H9 (cell line): Measurements from ENCODE around the gene ABCC4. TPM values are rescaled to one million over a fixed set of nuclear protein-coding genes. Genes with fewer than 3 reads are reported as not detected.

Experiments used
- DNase-seq: peaks from one replicate; pipeline ENCODE4 v3.0.0-alpha.2; 2017
- H2AFZ ChIP-seq: one replicate; pipeline ENCODE4 v1.6.1; 2013; ENCODE audit warnings: mild to moderate bottlenecking, low read length, control low read depth, moderate library complexity
- H2AK5ac ChIP-seq: 2 replicates; pipeline ENCODE4 v1.6.1; 2013; ENCODE audit warnings: low read length, control low read depth, mixed read lengths; ENCODE audit not compliant: insufficient read length
- H2BK120ac ChIP-seq: one replicate; pipeline ENCODE4 v1.6.1; 2013; ENCODE audit warnings: low read depth, mild to moderate bottlenecking, low read length, control low read depth, inconsistent platforms; ENCODE audit not compliant: poor library complexity, severe bottlenecking
- H2BK12ac ChIP-seq: 2 replicates; pipeline ENCODE4 v1.6.1; 2013; ENCODE audit warnings: low read length, control low read depth, mixed read lengths, low read depth; ENCODE audit not compliant: insufficient read length
- H2BK15ac ChIP-seq: 2 replicates; pipeline ENCODE4 v1.6.1; 2013; ENCODE audit warnings: low read depth, low read length, control low read depth
- H2BK20ac ChIP-seq: one replicate; pipeline ENCODE4 v1.6.1; 2013; ENCODE audit warnings: low read depth, mild to moderate bottlenecking, low read length, control low read depth, inconsistent platforms; ENCODE audit not compliant: poor library complexity, severe bottlenecking
- H2BK5ac ChIP-seq: 2 replicates; pipeline ENCODE4 v1.6.1; 2013; ENCODE audit warnings: low read length, control low read depth, mixed read lengths; ENCODE audit not compliant: insufficient read length
- H3K14ac ChIP-seq: 2 replicates; pipeline ENCODE4 v1.6.1; 2013; ENCODE audit warnings: low read length, control low read depth; ENCODE audit not compliant: insufficient read depth
- H3K18ac ChIP-seq: 2 replicates; pipeline ENCODE4 v1.6.1; 2013; ENCODE audit warnings: low read depth, mild to moderate bottlenecking, mixed read lengths, low read length, control low read depth; ENCODE audit not compliant: insufficient read length
- H3K23ac ChIP-seq: 2 replicates; pipeline ENCODE4 v1.6.1; 2013; ENCODE audit warnings: low read length, control low read depth, mixed read lengths, low read depth; ENCODE audit not compliant: insufficient read length
- H3K23me2 ChIP-seq: 2 replicates; pipeline ENCODE4 v1.6.1; 2013; ENCODE audit warnings: low read depth, mild to moderate bottlenecking, mixed read lengths, low read length, control low read depth; ENCODE audit not compliant: insufficient read length, poor library complexity, severe bottlenecking
- H3K27ac ChIP-seq: 2 replicates; pipeline ENCODE4 v1.5.1; 2013; ENCODE audit warnings: low read length, control low read depth, mixed read lengths, low read depth; ENCODE audit not compliant: insufficient read length
- H3K27me3 ChIP-seq: 2 replicates; pipeline ENCODE4 v1.6.1; 2013; ENCODE audit warnings: low read length, control low read depth, inconsistent platforms; ENCODE audit not compliant: insufficient read depth
- H3K4ac ChIP-seq: 2 replicates; pipeline ENCODE4 v1.6.1; 2013; ENCODE audit warnings: low read depth, mild to moderate bottlenecking, control low read depth, inconsistent platforms, low read length, moderate library complexity
- H3K4me1 ChIP-seq: 2 replicates; pipeline ENCODE4 v1.6.1; 2013; ENCODE audit warnings: low read length, control low read depth, inconsistent platforms; ENCODE audit not compliant: insufficient read depth
- H3K4me2 ChIP-seq: 2 replicates; pipeline ENCODE4 v1.6.1; 2013; ENCODE audit warnings: low read length, control low read depth, mixed read lengths; ENCODE audit not compliant: insufficient read length, insufficient read depth
- H3K56ac ChIP-seq: 2 replicates; pipeline ENCODE4 v1.6.1; 2013; ENCODE audit warnings: low read depth, mild to moderate bottlenecking, mixed read lengths, low read length, control low read depth; ENCODE audit not compliant: insufficient read length
- H3K79me1 ChIP-seq: 2 replicates; pipeline ENCODE4 v1.6.1; 2013; ENCODE audit warnings: low read depth, mild to moderate bottlenecking, moderate library complexity, low read length, control low read depth, inconsistent platforms; ENCODE audit not compliant: insufficient read depth, poor library complexity, severe bottlenecking
- H3K79me2 ChIP-seq: 2 replicates; pipeline ENCODE4 v1.6.1; 2013; ENCODE audit warnings: low read length, control low read depth, inconsistent platforms; ENCODE audit not compliant: insufficient read depth
- H3K9ac ChIP-seq: 2 replicates; pipeline ENCODE4 v1.6.1; 2013; ENCODE audit warnings: low read length, control low read depth, mixed read lengths; ENCODE audit not compliant: insufficient read length; ENCODE audit errors: extremely low read depth
- H3K9me3 ChIP-seq: one replicate; pipeline ENCODE4 v1.6.1; 2013; ENCODE audit warnings: low read depth, low read length, inconsistent platforms; ENCODE audit not compliant: control insufficient read depth
- H3T11ph ChIP-seq: one replicate; pipeline ENCODE4 v1.6.1; 2013; ENCODE audit warnings: mild to moderate bottlenecking, low read length, control low read depth, inconsistent platforms
- H4K20me1 ChIP-seq: one replicate; pipeline ENCODE4 v1.6.1; 2013; ENCODE audit not compliant: control insufficient read depth, insufficient read length, insufficient read depth
- H4K5ac ChIP-seq: 2 replicates; pipeline ENCODE4 v1.6.1; 2013; ENCODE audit warnings: low read depth, mild to moderate bottlenecking, mixed read lengths, low read length, control low read depth; ENCODE audit not compliant: insufficient read length
- H4K8ac ChIP-seq: replicated peaks from 2 replicates; pipeline ENCODE4 v1.6.1; 2013; ENCODE audit warnings: low read length, control low read depth, mixed read lengths, low read depth; ENCODE audit not compliant: insufficient read length
- H4K91ac ChIP-seq: 2 replicates; pipeline ENCODE4 v1.6.1; 2013; ENCODE audit warnings: low read depth, mild to moderate bottlenecking, moderate library complexity, mixed read lengths, low read length, control low read depth; ENCODE audit not compliant: insufficient read length
- H3K27ac Mint-ChIP-seq, 3 experiments: 2 replicates in 2 of 3; 3 replicates in 1 of 3; pipeline ENCODE4 v1.8.0; 2020 to 2021; ENCODE audit warnings: mixed read lengths in 3 of 3, mild to moderate bottlenecking in 1 of 3, moderate library complexity in 1 of 3
- H3K27me3 Mint-ChIP-seq: 2 replicates; pipeline ENCODE4 v1.8.0; 2021; ENCODE audit warnings: low read depth, mild to moderate bottlenecking, moderate library complexity, mixed read lengths
- H3K36me3 Mint-ChIP-seq, 3 experiments: 2 replicates in 2 of 3; 3 replicates in 1 of 3; pipeline ENCODE4 v1.8.0; 2020 to 2021; ENCODE audit warnings: low read depth in 3 of 3, mixed read lengths in 3 of 3; ENCODE audit not compliant: insufficient read depth in 1 of 3
- H3K4me1 Mint-ChIP-seq, 2 experiments: 2 replicates each; pipeline ENCODE4 v1.8.0; 2020; ENCODE audit warnings: mixed read lengths in 2 of 2
- H3K4me3 Mint-ChIP-seq, 2 experiments: 2 replicates in 1 of 2; 3 replicates in 1 of 2; pipeline ENCODE4 v1.8.0; 2020 to 2021; ENCODE audit warnings: mild to moderate bottlenecking in 2 of 2, mixed read lengths in 2 of 2, moderate library complexity in 1 of 2
- H3K9me3 Mint-ChIP-seq, 2 experiments: 2 replicates in 1 of 2; 3 replicates in 1 of 2; pipeline ENCODE4 v1.8.0; 2020; ENCODE audit warnings: mild to moderate bottlenecking in 2 of 2, mixed read lengths in 2 of 2, moderate library complexity in 1 of 2
- WGBS: extraction: QIAGEN DNeasy Blood & Tissue Kit; methylation state at CpG from one replicate; pipeline ENCODE4 v1.1.7; 2013; ENCODE audit warnings: missing lambda C conversion rate, low lambda C conversion rate, mixed read lengths; ENCODE audit not compliant: insufficient read length; ENCODE audit errors: extremely low coverage; 5-methylcytosine and 5-hydroxymethylcytosine counted together
- total RNA-seq: library from RNA; stranded (reverse); gene quantifications from 2 replicates; pipeline ENCODE4 v1.2.1, GENCODE V29; 2021
- TF ChIP-seq, protein P1 (sequence below): fragments of 200-600 bp; sonication (generic); conservative IDR thresholded peaks from 3 replicates; pipeline ENCODE4 v1.8.0; 2021; ENCODE audit warnings: antibody characterized with exemption, mild to moderate bottlenecking

ABCC4 gene
- total RNA-seq, 1 experiment from 2014 or later: 5.9 TPM

GRCh38 chr13:95188128-95188527 lies 113.1 kb downstream of the ABCC4 start:
- Histone ChIP-seq H3T11ph (no peak overlapping the region), H3K23ac (no peak overlapping the region), H2AK5ac (no peak overlapping the region), H3K4me1 (no peaks in the 10 kb centered on the region), H3K18ac (no peak overlapping the region), H4K91ac (no peak overlapping the region), H4K20me1 (no peaks in the 10 kb centered on the region), H3K9ac (no peak overlapping the region), H3K27ac (no peak overlapping the region), H2BK120ac (no peak overlapping the region), H2AFZ (no peak overlapping the region), H2BK15ac (no peak overlapping the region), H3K27me3 (no peaks in the 10 kb centered on the region), H3K79me1 (no peaks in the 10 kb centered on the region), H3K9me3 (no peaks in the 10 kb centered on the region), H2BK12ac (no peak overlapping the region), H3K4me2 (no peak overlapping the region), H2BK5ac (no peak overlapping the region), H4K8ac (no peak overlapping the region), H3K79me2 (no peaks in the 10 kb centered on the region), H3K23me2 (no peaks in the 10 kb centered on the region), H2BK20ac (no peak overlapping the region), H4K5ac (no peak overlapping the region), H3K14ac (no peak overlapping the region), H3K56ac (no peak overlapping the region), H3K4ac (no peak overlapping the region)
- Mint-ChIP-seq H3K27ac (no peak overlapping the region), H3K4me1 (peaks cover 9 to 10% of the 10 kb centered on the region in 2 experiments), H3K27me3 (no peaks in the 10 kb centered on the region), H3K4me3 (no peak overlapping the region), H3K9me3 (no peaks in the 10 kb centered on the region), H3K36me3 (no peaks in the 10 kb centered on the region)
- no peak for DNase-seq
- WGBS: no CpG with 5 or more reads among the region's 7 CpGs
- TF ChIP-seq, protein P1, sequence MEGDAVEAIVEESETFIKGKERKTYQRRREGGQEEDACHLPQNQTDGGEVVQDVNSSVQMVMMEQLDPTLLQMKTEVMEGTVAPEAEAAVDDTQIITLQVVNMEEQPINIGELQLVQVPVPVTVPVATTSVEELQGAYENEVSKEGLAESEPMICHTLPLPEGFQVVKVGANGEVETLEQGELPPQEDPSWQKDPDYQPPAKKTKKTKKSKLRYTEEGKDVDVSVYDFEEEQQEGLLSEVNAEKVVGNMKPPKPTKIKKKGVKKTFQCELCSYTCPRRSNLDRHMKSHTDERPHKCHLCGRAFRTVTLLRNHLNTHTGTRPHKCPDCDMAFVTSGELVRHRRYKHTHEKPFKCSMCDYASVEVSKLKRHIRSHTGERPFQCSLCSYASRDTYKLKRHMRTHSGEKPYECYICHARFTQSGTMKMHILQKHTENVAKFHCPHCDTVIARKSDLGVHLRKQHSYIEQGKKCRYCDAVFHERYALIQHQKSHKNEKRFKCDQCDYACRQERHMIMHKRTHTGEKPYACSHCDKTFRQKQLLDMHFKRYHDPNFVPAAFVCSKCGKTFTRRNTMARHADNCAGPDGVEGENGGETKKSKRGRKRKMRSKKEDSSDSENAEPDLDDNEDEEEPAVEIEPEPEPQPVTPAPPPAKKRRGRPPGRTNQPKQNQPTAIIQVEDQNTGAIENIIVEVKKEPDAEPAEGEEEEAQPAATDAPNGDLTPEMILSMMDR: no peak
